Measurements from ENCODE around the gene OSBP2. TPM values are rescaled to one million over a fixed set of nuclear protein-coding genes. Genes with fewer than 3 reads are reported as not detected.

Gene OSBP2
- total RNA-seq, 2 experiments from 2014 or later = 1.2 to 1.6 TPM

DNA sequence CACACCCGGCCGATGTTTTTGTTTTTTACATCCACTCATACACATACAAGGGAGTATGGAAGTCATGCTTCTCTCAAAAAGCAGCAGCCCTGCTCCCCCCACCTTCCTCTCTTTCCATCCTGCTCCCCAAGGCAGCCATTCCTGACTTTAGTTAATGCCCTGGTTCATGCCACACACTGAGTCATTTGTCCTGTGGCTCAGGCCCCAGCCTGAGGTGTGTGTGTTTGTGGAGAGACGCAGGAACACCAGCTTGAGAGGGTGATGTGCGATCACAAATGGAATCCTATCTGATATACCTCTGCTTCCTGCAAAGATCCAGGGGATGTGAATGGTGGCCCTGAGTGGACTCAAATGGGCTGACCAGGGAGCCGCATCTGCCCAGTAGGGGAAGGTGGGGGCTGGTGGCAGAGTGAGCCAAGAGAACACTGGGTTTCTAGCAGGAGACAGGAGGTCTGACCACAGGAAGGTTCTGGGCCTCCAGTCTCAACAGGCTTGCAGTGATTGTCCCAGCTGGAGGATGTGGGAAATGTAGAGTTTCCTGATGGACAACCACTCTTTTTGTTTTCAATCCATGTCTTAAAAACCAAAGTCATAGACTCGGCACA is 86.7 kb downstream of the OSBP2 start:
- ChIA-PET POLR2A (no interaction called here), CTCF (no interaction called here)
- Histone ChIP-seq H3K4me1 (ENCODE audit: insufficient read depth, low read length) (no peaks in the 10 kb centered on the region), H3K9me3 (ENCODE audit: control insufficient read depth in 1 of 2, insufficient read depth in 1 of 2, low read length in 2 of 2) (no peaks in the 10 kb centered on the region), H3K27ac (ENCODE audit: low read depth in 1 of 2, low read length in 2 of 2) (no peak overlapping the region), H3K36me3 (ENCODE audit: insufficient read depth, low read length) (no peaks in the 10 kb centered on the region), H3K4me3 (ENCODE audit: low read length) (no peak overlapping the region), H3K27me3 (ENCODE audit: control insufficient read depth in 1 of 2, insufficient read depth in 2 of 2, low read length in 2 of 2) (no peaks in the 10 kb centered on the region)
- intact Hi-C loops (cut with DNase I, micrococcal nuclease) = no loop called here
- no peaks in the 10 kb centered on the region for H3K4me1 Mint-ChIP-seq (ENCODE audit: low read depth)
- DNase-seq = no peak
- no peak overlapping the region for H3K27ac Mint-ChIP-seq
- TF ChIP-seq, protein P1, sequence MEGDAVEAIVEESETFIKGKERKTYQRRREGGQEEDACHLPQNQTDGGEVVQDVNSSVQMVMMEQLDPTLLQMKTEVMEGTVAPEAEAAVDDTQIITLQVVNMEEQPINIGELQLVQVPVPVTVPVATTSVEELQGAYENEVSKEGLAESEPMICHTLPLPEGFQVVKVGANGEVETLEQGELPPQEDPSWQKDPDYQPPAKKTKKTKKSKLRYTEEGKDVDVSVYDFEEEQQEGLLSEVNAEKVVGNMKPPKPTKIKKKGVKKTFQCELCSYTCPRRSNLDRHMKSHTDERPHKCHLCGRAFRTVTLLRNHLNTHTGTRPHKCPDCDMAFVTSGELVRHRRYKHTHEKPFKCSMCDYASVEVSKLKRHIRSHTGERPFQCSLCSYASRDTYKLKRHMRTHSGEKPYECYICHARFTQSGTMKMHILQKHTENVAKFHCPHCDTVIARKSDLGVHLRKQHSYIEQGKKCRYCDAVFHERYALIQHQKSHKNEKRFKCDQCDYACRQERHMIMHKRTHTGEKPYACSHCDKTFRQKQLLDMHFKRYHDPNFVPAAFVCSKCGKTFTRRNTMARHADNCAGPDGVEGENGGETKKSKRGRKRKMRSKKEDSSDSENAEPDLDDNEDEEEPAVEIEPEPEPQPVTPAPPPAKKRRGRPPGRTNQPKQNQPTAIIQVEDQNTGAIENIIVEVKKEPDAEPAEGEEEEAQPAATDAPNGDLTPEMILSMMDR (IDR thresholded peaks at IDR 0.05) = no peak
- H3K36me3 Mint-ChIP-seq (ENCODE audit: low read depth) = no peaks in the 10 kb centered on the region
- ATAC-seq (ENCODE audit: poor library complexity) = no peak
- H3K4me3 Mint-ChIP-seq = no peak overlapping the region
- no peaks in the 10 kb centered on the region for H3K9me3 Mint-ChIP-seq
- no peaks in the 10 kb centered on the region for H3K27me3 Mint-ChIP-seq

DNA sequence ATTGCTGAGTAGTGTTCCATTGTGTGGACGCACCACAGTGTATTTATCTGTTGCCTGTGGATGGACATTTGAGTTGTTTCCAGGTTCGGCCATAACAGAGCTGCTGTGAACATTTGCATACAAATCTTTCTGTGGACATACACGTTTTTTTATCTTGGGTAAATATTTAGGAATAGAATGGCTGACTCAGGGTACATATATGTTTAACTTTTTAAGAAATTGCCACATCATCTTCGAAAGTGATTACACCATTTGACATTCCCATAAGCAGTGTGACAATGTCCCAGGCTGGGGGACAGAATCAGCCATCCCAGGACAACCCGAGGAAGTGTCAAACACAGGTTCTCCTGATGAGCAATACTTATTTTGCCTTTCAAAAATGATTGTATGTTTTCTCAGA is 87.9 kb downstream of the OSBP2 start:
- H3K9me3 ChIP-seq (ENCODE audit: control insufficient read depth in 1 of 2, insufficient read depth in 1 of 2, low read length in 2 of 2) = no peaks in the 10 kb centered on the region
- CTCF ChIA-PET = no interaction called here
- Mint-ChIP-seq H3K27ac (no peak overlapping the region), H3K4me1 (ENCODE audit: low read depth) (no peaks in the 10 kb centered on the region), H3K36me3 (ENCODE audit: low read depth) (no peaks in the 10 kb centered on the region), H3K27me3 (no peaks in the 10 kb centered on the region), H3K9me3 (no peaks in the 10 kb centered on the region), H3K4me3 (no peak overlapping the region)
- no peaks in the 10 kb centered on the region for H3K27me3 ChIP-seq (ENCODE audit: control insufficient read depth in 1 of 2, insufficient read depth in 2 of 2, low read length in 2 of 2)
- no peaks in the 10 kb centered on the region for H3K36me3 ChIP-seq (ENCODE audit: insufficient read depth, low read length)
- POLR2A ChIA-PET = no interaction called here
- H3K4me1 ChIP-seq (ENCODE audit: insufficient read depth, low read length) = no peaks in the 10 kb centered on the region
- intact Hi-C loops (cut with DNase I, micrococcal nuclease) = no loop called here
- no peak for DNase-seq
- H3K27ac ChIP-seq (ENCODE audit: low read depth in 1 of 2, low read length in 2 of 2) = no peak overlapping the region
- TF ChIP-seq, protein P1 (IDR thresholded peaks at IDR 0.05) = no peak
- H3K4me3 ChIP-seq (ENCODE audit: low read length) = no peak overlapping the region
- no peak for ATAC-seq (ENCODE audit: poor library complexity)

DNA sequence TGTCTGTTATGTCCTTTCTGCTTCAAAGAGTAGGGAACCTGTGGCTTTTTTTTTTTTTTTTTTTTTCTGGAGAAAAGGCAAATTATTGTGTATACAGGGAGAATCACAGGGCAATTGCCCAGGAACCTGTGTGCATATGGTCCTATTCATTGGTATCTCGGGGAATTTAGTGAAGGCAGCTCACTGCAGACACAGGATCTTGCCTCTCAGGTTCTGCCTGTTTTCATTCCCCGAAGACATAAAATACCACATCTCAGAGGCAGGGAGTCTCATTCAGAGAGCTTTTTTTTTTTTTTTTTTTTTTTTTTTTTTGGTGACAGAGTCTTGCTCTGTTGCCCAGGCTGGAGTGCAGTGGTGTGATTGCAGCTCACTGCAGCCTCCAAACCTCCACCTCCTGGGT is 88.3 kb downstream of the OSBP2 start:
- TF ChIP-seq, protein P1 (IDR thresholded peaks at IDR 0.05) = no peak
- POLR2A ChIA-PET = interaction anchor here (0.6 kb wide), 1 partner anchor 414 kb away, joined by 5 read pairs; no protein-coding TSS in a partner anchor

More for the DNA sequence above, 88.3 kb downstream of the OSBP2 start:
- Mint-ChIP-seq H3K4me3 (no peak overlapping the region), H3K9me3 (no peaks in the 10 kb centered on the region), H3K36me3 (ENCODE audit: low read depth) (no peaks in the 10 kb centered on the region), H3K27ac (no peak overlapping the region), H3K4me1 (ENCODE audit: low read depth) (no peaks in the 10 kb centered on the region), H3K27me3 (no peaks in the 10 kb centered on the region)
- CTCF ChIA-PET = no interaction called here
- DNase-seq (no peak), ATAC-seq (ENCODE audit: poor library complexity) (no peak)
- Histone ChIP-seq H3K4me1 (ENCODE audit: insufficient read depth, low read length) (no peaks in the 10 kb centered on the region), H3K36me3 (ENCODE audit: insufficient read depth, low read length) (no peaks in the 10 kb centered on the region), H3K9me3 (ENCODE audit: control insufficient read depth in 1 of 2, insufficient read depth in 1 of 2, low read length in 2 of 2) (no peaks in the 10 kb centered on the region), H3K27ac (ENCODE audit: low read depth in 1 of 2, low read length in 2 of 2) (no peak overlapping the region), H3K4me3 (ENCODE audit: low read length) (no peak overlapping the region), H3K27me3 (ENCODE audit: control insufficient read depth in 1 of 2, insufficient read depth in 2 of 2, low read length in 2 of 2) (no peaks in the 10 kb centered on the region)
- intact Hi-C loops (cut with DNase I, micrococcal nuclease) = no loop called here
